ENCODE data around the gene DELE1. TPM values are rescaled to one million over a fixed set of nuclear protein-coding genes. Genes with fewer than 3 reads are reported as not detected.

The DELE1 gene
- total RNA-seq, 2 donors from 2014 or later: 49.5 to 89.1 TPM

DNA sequence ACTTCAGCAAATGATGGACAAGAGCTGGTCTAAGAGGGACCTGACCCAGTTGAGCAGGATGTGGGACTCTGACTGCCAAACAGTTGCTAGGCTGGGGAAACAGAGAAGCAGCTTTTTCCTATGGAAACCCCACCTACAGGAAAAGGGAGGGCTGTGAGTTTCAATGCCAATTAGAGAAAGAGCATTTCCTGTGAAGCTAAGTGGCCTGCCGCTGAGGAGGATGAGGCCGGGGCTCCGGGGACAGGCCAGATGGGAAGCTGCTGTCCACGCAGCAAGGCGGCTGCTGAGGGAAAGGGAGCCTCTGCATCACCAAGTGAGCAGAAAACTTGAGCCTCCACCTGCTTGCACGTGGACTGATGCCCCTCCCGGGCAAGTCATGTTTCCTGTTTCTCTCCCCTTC, 34.4 kb downstream of the DELE1 start, which contains the start of gene PCDH12:
Gene PCDH12 (minus strand): TSS at position 90 of the 400 bp plus-strand sequence. CDS start 351 bp downstream, outside the sequence.
- peak within 1 kb of the TSS; percentile 29 to 36 for H3K4me3 ChIP-seq
- TF ChIP-seq, protein P1, sequence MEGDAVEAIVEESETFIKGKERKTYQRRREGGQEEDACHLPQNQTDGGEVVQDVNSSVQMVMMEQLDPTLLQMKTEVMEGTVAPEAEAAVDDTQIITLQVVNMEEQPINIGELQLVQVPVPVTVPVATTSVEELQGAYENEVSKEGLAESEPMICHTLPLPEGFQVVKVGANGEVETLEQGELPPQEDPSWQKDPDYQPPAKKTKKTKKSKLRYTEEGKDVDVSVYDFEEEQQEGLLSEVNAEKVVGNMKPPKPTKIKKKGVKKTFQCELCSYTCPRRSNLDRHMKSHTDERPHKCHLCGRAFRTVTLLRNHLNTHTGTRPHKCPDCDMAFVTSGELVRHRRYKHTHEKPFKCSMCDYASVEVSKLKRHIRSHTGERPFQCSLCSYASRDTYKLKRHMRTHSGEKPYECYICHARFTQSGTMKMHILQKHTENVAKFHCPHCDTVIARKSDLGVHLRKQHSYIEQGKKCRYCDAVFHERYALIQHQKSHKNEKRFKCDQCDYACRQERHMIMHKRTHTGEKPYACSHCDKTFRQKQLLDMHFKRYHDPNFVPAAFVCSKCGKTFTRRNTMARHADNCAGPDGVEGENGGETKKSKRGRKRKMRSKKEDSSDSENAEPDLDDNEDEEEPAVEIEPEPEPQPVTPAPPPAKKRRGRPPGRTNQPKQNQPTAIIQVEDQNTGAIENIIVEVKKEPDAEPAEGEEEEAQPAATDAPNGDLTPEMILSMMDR (IDR thresholded peaks at IDR 0.05): no peak
- H3K27ac ChIP-seq: peak within 1 kb of the TSS; percentile 41 to 64
- H3K9me3 ChIP-seq: no peaks in the 10 kb centered on the region
- peak; percentile 70 for DNase-seq (ENCODE audit: low spot score)
- peaks cover 4 to 29% of the 10 kb centered on the region in 2 donors for H3K4me1 ChIP-seq
- H3K36me3 ChIP-seq: no peaks in the 10 kb centered on the region
- H3K27me3 ChIP-seq: no peaks in the 10 kb centered on the region

DNA sequence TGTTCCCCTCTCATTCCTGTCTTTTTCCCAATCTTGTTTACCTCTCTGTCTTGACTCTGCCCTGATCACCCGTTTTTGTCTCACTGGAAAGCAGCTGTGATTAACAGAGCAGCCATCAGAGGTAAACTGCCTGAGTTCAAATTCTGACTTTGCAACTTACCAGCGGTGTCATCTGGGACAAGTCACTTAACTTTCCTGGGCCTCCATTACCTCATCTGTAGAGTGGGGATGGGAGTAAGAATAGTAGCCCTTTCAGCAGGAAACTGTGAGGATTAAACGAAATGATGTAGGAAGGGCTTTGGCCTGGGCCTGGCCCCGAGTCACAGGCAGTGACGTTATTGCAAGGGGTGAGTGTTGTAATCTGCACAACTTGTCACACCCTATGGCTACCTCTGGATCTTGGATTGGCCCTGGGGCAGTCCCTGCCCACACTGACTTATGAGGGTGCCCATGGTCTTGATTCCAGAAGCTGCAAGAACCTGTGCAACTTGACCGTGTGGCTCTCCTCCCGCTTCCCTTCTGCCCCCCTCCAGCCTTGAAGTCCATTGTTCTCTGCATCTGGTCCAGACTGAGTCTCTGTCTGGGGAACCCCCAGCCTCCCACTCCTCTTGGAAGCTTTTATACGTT, 35.0 kb downstream of the DELE1 start:
- Histone ChIP-seq H3K4me3 (peak overlapping the region in 1 of 2 donors; percentile 5), H3K36me3 (no peaks in the 10 kb centered on the region), H3K27ac (peak overlapping the region; percentile 41 to 64), H3K4me1 (peaks cover 4 to 29% of the 10 kb centered on the region in 2 donors), H3K27me3 (no peaks in the 10 kb centered on the region), H3K9me3 (no peaks in the 10 kb centered on the region)
- TF ChIP-seq, protein P1 (IDR thresholded peaks at IDR 0.05): no peak
- peak; percentile 83 for DNase-seq (ENCODE audit: low spot score)

DNA sequence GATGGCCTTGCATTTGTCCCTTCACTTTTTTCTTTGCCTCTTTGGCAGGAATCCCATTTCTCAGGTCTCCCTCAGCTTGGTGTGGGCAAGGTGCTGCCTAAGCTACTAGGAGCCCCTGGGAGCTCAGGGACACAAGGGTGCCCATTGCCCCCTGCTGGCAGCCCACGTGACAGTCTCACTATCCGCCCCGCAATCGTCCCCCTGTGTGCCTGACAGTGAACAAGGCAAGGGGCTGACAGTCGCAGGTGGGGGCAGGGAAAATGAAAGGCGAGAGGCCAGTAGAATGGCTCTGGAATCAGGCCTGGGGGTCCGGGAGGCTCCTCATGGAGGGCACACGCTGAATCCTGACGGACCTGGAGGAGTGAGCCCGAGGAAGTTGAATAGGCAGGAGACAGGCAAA, 36.3 kb downstream of the DELE1 start:
- TF ChIP-seq, protein P1 (IDR thresholded peaks at IDR 0.05): peak in 1 of 2 donors; percentile 28
- peaks cover 4 to 29% of the 10 kb centered on the region in 2 donors for H3K4me1 ChIP-seq
- H3K27ac ChIP-seq: no peak overlapping the region
- H3K36me3 ChIP-seq: no peaks in the 10 kb centered on the region
- no peaks in the 10 kb centered on the region for H3K9me3 ChIP-seq
- H3K4me3 ChIP-seq: no peak overlapping the region
- no peak for DNase-seq (ENCODE audit: low spot score)
- no peaks in the 10 kb centered on the region for H3K27me3 ChIP-seq

DNA sequence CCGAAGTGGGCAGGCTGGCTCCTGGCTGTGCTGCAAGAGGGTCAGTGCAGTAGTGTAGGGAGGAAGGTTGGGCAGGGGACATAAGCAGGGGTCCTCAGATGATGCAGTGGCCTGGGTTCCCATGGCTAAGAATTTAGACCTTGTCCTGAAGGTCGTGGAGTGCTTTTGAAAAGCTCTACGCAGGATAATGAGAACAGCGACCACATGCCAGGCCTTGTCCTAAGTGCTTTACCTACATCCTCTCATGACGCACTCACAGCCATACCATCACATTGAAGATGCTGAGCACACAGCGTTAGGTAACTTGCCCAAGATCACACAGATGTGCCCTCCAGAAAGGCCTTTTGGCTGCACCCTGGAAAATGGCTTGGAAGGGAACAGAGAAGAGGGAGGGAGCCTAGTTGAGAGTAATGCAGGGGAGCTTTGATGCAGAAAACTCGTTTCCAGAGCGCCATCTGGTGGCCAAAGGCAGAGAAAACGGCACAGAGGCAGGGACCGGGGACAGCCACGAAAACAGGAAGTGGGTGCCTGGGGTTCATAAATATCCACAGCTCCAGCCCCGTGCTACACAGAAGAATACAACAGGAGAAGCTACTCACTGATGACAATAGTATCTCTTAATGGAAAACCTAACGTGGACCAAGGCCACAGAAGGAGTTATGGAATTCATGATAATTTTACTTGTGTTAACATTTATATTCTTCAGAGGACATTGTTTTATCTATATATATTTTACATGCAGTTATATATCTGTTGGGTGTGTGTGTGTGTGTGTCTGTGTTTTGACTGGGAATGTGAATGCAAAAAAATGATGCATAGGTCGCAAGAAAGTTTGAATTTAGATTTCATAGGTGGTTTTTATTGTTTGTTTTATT, 37.0 kb downstream of the DELE1 start:
- H3K4me1 ChIP-seq: peaks cover 4 to 29% of the 10 kb centered on the region in 2 donors

DNA sequence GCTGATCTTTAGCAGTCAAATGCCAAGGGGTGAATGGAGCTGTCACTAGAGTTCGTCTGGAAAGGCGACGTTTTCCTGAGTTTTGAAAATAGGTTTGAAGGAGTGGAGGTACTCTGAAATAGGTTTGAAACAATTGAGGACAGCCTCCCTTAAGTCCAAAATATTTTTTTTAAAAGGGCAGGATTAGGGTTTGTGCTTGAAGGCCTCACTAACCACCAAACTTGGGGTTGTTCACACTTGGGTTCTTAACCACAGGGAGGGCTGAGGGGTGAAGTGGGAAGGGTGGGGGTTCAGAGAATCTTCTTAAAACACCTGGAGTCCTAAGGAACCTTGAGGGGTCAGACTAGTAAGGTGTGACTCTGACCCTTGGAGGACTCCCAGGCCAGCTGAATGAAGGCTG, 37.8 kb downstream of the DELE1 start:
- H3K9me3 ChIP-seq: no peaks in the 10 kb centered on the region
- TF ChIP-seq, protein P1 (IDR thresholded peaks at IDR 0.05): no peak
- DNase-seq (ENCODE audit: low spot score): no peak
- H3K27me3 ChIP-seq: no peaks in the 10 kb centered on the region
- no peaks in the 10 kb centered on the region for H3K36me3 ChIP-seq
- H3K27ac ChIP-seq: no peak overlapping the region
- H3K4me3 ChIP-seq: no peak overlapping the region
- H3K4me1 ChIP-seq: peaks cover 4 to 29% of the 10 kb centered on the region in 2 donors

More for the DNA sequence above, 37.0 kb downstream of the DELE1 start:
- Histone ChIP-seq H3K4me3 (no peak overlapping the region), H3K27ac (no peak overlapping the region), H3K27me3 (no peaks in the 10 kb centered on the region), H3K36me3 (no peaks in the 10 kb centered on the region), H3K9me3 (no peaks in the 10 kb centered on the region)
- TF ChIP-seq, protein P1 (IDR thresholded peaks at IDR 0.05): peak; percentile 80 to 90
- DNase-seq (ENCODE audit: low spot score): peak; percentile 94

All from right atrium auricular region (tissue), 2 donors.